Fibroblast of villous mesenchyme (primary cell): ENCODE measurements around the gene CRIP3. TPM values are rescaled to one million over a fixed set of nuclear protein-coding genes. Genes with fewer than 3 reads are reported as not detected.

ENCODE experiments used
- DNase-seq: peaks from one replicate; pipeline ENCODE4 v3.0.0-alpha.2; 2010; ENCODE audit warnings: low read depth
- H3K4me3 ChIP-seq: 2 replicates; pipeline ENCODE4 v1.5.1; 2011; ENCODE audit warnings: low read depth, mild to moderate bottlenecking, low read length
- total RNA-seq: library from RNA; depleted of rRNA; stranded (reverse); fragments of >200 nt; gene quantifications from 2 replicates; pipeline ENCODE4 v1.2.3, GENCODE V29; 2012
- TF ChIP-seq, protein P1 (sequence below): IDR thresholded peaks from 2 replicates; pipeline ENCODE4 v1.5.1; 2012; ENCODE audit warnings: low read depth, mild to moderate bottlenecking, low read length; ENCODE audit not compliant: insufficient read depth

The CRIP3 gene
- total RNA-seq, 1 donor: not detected

DNA sequence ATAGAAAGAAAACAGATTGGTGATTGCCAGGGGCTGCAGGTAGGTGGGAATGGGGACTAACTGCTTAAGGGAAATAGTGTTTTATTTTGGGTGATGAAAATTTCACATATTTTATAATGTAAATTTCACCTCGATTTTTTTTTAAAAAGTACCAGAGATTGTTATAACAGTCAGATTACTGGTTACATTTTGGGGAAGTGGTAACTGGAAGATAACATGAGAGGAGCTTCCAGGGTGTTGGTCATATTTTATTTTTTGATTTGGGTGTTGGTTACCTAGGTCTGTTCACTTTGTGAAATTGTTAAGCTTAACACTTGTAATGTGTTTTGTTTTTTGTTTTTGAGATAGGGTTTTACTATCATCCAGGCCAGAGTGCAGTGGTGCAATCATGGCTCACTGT lies 17.2 kb upstream of the CRIP3 start:
- DNase-seq: no peak
- TF ChIP-seq, protein P1, sequence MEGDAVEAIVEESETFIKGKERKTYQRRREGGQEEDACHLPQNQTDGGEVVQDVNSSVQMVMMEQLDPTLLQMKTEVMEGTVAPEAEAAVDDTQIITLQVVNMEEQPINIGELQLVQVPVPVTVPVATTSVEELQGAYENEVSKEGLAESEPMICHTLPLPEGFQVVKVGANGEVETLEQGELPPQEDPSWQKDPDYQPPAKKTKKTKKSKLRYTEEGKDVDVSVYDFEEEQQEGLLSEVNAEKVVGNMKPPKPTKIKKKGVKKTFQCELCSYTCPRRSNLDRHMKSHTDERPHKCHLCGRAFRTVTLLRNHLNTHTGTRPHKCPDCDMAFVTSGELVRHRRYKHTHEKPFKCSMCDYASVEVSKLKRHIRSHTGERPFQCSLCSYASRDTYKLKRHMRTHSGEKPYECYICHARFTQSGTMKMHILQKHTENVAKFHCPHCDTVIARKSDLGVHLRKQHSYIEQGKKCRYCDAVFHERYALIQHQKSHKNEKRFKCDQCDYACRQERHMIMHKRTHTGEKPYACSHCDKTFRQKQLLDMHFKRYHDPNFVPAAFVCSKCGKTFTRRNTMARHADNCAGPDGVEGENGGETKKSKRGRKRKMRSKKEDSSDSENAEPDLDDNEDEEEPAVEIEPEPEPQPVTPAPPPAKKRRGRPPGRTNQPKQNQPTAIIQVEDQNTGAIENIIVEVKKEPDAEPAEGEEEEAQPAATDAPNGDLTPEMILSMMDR: no peak
- H3K4me3 ChIP-seq: no peak overlapping the region

DNA sequence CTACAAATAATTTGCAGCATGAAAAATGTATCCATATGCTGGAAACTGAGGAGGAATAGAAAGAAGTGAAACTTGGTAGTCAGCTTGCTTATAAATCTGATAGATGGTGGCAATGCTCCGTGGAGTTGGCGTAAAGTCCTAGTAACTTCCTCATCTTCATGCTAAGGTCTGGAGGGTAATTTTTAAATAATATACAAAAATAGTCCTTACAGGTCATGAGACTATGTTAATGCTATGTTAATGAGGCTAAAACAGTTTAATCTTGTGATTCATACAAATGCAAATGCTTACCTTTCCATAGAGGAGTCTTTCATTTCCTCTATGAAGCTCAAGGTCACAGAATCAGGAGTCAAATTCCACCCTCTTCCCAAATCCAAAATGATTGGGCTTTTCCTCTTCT lies 9.4 kb upstream of the CRIP3 start:
- no peak for DNase-seq
- no peak overlapping the region for H3K4me3 ChIP-seq
- TF ChIP-seq, protein P1: no peak

DNA sequence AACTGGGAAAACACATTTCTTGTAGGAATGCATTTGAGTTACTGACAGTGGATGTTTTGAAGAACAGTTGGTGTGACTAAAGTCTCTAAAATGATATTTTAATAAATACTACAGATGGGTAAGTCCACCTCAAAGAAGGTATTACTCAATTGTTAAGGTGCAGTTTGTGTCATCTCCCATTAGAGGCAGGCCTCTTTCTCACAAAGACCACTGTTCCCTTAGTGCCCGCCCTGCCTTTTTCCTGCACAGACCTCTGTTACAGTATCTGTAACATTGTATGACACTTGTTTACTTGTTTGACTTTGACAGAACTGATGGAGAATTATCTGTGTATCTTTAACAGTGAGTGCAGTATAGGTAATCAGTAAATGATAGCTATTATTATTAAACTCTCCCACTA lies 5.2 kb upstream of the CRIP3 start:
- TF ChIP-seq, protein P1: no peak
- no peak overlapping the region for H3K4me3 ChIP-seq
- DNase-seq: no peak

DNA sequence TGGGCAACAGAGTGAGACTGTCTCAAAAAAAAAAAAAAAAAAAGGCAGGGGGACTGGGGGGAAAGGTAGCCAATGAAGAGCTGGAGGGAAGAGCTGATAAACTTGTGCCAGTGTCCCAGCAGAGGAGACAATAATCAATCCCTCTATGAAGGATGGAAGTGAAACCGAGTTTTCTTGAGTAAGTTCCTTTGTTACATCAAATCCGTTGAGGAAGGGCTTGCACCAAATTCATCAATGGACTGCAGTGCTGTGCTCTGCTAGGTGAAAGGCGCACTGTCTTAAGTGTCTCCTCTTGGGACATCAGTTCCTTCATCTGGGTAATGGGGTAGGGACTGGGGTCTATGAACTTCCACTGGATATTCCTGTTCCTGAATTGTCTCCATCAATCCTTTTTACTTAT lies 3.0 kb upstream of the CRIP3 start:
- TF ChIP-seq, protein P1: no peak
- no peak for DNase-seq
- H3K4me3 ChIP-seq: no peak overlapping the region

DNA sequence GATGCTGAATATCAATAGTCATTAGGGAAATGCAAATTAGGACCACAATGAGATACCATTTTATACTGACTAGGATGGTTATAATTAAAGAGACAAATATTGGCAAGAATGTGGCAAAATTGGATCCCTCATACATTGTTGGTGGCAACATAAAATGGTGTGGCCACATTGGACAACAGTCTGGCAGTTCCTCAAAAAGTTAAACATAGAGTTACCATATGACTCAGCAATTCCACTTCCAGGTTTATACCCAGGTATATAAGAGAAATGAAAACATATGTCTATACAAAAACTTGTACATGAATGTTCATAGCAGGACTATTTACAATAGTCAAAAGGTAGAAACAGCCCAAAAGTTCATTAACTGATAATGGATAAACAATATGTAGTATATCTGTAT lies 2.0 kb upstream of the CRIP3 start:
- TF ChIP-seq, protein P1: no peak
- no peak for DNase-seq
- H3K4me3 ChIP-seq: no peak overlapping the region

DNA sequence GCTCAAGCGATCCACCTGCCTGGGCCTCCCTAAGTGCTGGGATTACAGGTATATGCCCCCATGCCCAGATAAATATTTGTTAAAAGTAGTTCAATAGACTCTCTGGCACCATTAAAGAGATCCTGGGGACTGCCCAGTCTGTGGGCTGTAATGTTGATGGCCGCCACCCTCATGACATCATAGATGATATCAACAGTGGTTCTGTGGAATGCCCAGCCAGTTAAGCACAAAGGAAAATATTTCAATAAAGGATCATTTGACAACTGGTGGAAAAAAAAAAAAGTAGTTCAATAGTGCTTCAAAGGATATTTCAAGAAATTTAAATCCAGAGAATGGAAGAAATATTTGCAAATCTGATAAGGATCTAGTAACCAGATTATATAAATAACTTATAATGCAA lies 1.5 kb upstream of the CRIP3 start:
- DNase-seq: no peak
- TF ChIP-seq, protein P1: no peak

DNA sequence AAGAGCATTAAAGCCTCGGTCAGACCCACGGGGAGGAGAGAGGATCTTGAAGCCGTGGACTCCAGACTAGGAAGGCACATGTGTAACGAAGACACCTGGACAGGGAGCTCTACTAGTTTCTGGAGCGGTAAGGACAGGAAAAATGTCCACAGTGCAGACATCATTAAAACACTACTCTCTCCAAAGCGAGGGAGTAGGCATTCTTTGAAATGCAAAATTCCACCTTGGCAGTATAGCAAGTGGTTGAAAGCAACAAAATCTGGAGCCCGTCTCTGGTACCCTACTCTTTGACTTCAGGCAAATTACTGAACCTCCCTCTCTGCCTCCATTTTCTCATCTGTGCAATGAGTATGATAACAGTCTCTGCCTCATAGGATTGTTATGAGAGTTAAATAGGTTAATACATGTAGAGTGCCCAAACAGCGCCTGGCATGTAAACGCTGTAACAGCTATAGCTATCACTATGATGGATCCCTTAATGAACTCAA lies 408 bp upstream of the CRIP3 start:
- no peak for DNase-seq
- TF ChIP-seq, protein P1: no peak
- H3K4me3 ChIP-seq: peak overlapping the region; percentile 39

More for the DNA sequence above, 1.5 kb upstream of the CRIP3 start:
- no peak overlapping the region for H3K4me3 ChIP-seq
